Ovary (tissue), 3 donors: ENCODE results near the gene ANKRD35.

Source experiments
- EP300 ChIP-seq: sonication (generic); formaldehyde crosslinking; IDR thresholded peaks from one replicate; pipeline ENCODE4 v1.6.1; 2017; ENCODE audit warnings: antibody characterized with exemption
- TF ChIP-seq, protein P1 (sequence below), 3 donors: fragments of 450-650 bp in 2 of 3; fragments of 200-600 bp in 1 of 3; IDR thresholded peaks; one replicate each; pipeline versions ENCODE4 v1.5.1 to v1.8.0; 2016 to 2022; ENCODE audit warnings: antibody characterized with exemption in 3 of 3, mild to moderate bottlenecking in 1 of 3
- donor health status: DM: no; HTN: no; CAD: no.

DNA sequence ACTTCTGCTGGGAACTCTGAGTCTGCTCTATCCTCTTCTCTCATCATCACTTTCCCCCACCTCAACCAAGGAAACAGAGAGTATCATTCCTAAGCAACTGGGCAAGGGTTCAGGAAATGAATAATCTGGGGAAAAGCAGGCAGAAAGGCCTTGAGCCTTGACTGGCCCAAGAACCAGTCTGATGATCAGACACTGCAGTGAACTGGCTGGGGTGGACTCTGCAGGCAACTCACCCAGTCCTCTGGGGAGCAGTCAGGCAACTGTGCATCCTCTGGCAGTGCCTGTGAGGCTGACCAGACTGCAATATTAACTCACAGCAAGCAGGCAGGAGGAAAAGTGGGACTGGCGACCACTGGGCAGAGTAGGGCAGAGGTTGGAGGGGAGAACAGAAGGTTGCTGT is 991 bp downstream of the ANKRD35 start:
- TF ChIP-seq, protein P1, sequence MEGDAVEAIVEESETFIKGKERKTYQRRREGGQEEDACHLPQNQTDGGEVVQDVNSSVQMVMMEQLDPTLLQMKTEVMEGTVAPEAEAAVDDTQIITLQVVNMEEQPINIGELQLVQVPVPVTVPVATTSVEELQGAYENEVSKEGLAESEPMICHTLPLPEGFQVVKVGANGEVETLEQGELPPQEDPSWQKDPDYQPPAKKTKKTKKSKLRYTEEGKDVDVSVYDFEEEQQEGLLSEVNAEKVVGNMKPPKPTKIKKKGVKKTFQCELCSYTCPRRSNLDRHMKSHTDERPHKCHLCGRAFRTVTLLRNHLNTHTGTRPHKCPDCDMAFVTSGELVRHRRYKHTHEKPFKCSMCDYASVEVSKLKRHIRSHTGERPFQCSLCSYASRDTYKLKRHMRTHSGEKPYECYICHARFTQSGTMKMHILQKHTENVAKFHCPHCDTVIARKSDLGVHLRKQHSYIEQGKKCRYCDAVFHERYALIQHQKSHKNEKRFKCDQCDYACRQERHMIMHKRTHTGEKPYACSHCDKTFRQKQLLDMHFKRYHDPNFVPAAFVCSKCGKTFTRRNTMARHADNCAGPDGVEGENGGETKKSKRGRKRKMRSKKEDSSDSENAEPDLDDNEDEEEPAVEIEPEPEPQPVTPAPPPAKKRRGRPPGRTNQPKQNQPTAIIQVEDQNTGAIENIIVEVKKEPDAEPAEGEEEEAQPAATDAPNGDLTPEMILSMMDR (IDR thresholded peaks at IDR 0.05), result no peak
- TF ChIP-seq EP300, result no peak
